ENCODE results near the gene BDKRB1.

The BDKRB1 gene

GRCh38 chr14:96261772-96262655, 6.0 kb downstream of the BDKRB1 start:
- DNase-seq (ENCODE audit: low read depth in 2 of 2): no peak

- DNase-seq (ENCODE audit: low read depth in 2 of 2): no peak
Measured at GRCh38 chr14:96263347-96264199, 7.6 kb downstream of the BDKRB1 start.

- DNase-seq (ENCODE audit: low read depth in 2 of 2): no peak
Measured at GRCh38 chr14:96264200-96264553, 8.2 kb downstream of the BDKRB1 start.

- DNase-seq (ENCODE audit: low read depth in 2 of 2): no peak
Measured at GRCh38 chr14:96264853-96265252, 8.8 kb downstream of the BDKRB1 start.

GRCh38 chr14:96265383-96266095, 9.5 kb downstream of the BDKRB1 start:
- no peak for DNase-seq (ENCODE audit: low read depth in 2 of 2)

- no peak for DNase-seq (ENCODE audit: low read depth in 2 of 2)
Measured at GRCh38 chr14:96267336-96267735, 11.3 kb downstream of the BDKRB1 start.

- no peak for DNase-seq (ENCODE audit: low read depth in 2 of 2)
Measured at GRCh38 chr14:96267916-96268315, 11.9 kb downstream of the BDKRB1 start.

- DNase-seq (ENCODE audit: low read depth in 2 of 2): no peak
Measured at GRCh38 chr14:96268431-96269358, 12.7 kb downstream of the BDKRB1 start.

- no peak for DNase-seq (ENCODE audit: low read depth in 2 of 2)
Measured at GRCh38 chr14:96269359-96269710, 13.3 kb downstream of the BDKRB1 start.

GRCh38 chr14:96270565-96271420, 14.8 kb downstream of the BDKRB1 start:
- no peak for DNase-seq (ENCODE audit: low read depth in 2 of 2)

- no peak for DNase-seq (ENCODE audit: low read depth in 2 of 2)
Measured at GRCh38 chr14:96271421-96271762, 15.4 kb downstream of the BDKRB1 start.

GRCh38 chr14:96272777-96273473, 16.9 kb downstream of the BDKRB1 start:
- DNase-seq (ENCODE audit: low read depth in 2 of 2): no peak

GRCh38 chr14:96273629-96274028, 17.6 kb downstream of the BDKRB1 start:
- no peak for DNase-seq (ENCODE audit: low read depth in 2 of 2)

- DNase-seq (ENCODE audit: low read depth in 2 of 2): no peak
Measured at GRCh38 chr14:96274122-96274521, 18.1 kb downstream of the BDKRB1 start.

GRCh38 chr14:96274543-96274942, 18.5 kb downstream of the BDKRB1 start:
- no peak for DNase-seq (ENCODE audit: low read depth in 2 of 2)

GRCh38 chr14:96275177-96276112, 19.4 kb downstream of the BDKRB1 start:
- peak; percentile 56 to 74 for DNase-seq (ENCODE audit: low read depth in 2 of 2)

- no peak for DNase-seq (ENCODE audit: low read depth in 2 of 2)
Measured at GRCh38 chr14:96277890-96278289, 21.9 kb downstream of the BDKRB1 start.

GRCh38 chr14:96279564-96279963, 23.6 kb downstream of the BDKRB1 start:
- DNase-seq (ENCODE audit: low read depth in 2 of 2): no peak

GRCh38 chr14:96280104-96280503, 24.1 kb downstream of the BDKRB1 start:
- DNase-seq (ENCODE audit: low read depth in 2 of 2): no peak

Data from activated CD4-positive, alpha-beta T cell treated with anti-CD3 and anti-CD28 coated beads for 24 hours (primary cell).